HG03045 (cell line): ENCODE data around the gene RAB15.

Experiments used
- ATAC-seq: cut with Tn5 transposase; IDR thresholded peaks from one replicate; pipeline ENCODE4 v1.9.1; 2021; ENCODE audit warnings: mild to moderate bottlenecking, moderate library complexity; ENCODE audit not compliant: unreplicated experiment

Gene RAB15

DNA sequence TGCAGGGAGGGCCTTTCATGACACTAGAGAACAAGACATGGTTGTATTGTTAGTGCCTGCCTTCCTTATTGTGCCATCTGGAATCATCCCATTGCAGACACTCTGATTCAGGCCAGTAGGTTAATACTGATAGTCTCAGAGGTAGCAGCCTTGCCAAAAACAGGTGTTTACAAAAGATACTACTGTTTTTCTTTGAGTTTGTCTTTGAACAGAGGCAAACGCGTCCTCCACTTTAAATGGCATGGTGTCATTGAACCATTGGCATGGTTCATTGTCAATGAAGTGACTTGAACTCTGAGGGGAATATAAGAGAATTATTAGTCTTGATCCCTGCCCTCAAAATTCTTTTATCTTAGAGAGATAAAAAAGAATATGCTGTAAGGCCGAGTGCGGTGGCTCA is 18.8 kb upstream of the RAB15 start:
- ATAC-seq = no peak

- ATAC-seq = no peak
Observed at GRCh38 chr14:64990296-64990695, 18.2 kb upstream of the RAB15 start.

DNA sequence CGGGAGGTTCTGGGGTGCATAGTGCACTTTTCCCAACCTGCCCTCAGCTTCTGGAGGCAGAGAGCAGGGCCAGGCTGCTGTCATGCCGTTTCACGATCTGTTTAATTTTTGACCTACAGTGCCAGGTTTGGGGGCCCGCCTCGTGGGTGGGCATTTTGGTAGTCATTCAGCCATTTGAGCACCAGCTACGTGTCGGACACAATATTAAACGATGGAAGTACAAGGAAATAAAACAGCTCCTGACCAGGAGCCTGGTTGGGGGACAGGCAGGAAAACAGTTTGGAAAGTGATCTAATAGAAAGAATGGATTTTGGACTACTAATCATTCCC is 15.3 kb upstream of the RAB15 start:
- peak; percentile 1 for ATAC-seq

- peak; percentile 96 for ATAC-seq
Observed at GRCh38 chr14:64986648-64987437, 14.7 kb upstream of the RAB15 start, which contains the start of gene FNTB. TSS of gene FNTB (plus strand) at chr14:64986895. CDS start at chr14:64986954, 59 bp downstream.

DNA sequence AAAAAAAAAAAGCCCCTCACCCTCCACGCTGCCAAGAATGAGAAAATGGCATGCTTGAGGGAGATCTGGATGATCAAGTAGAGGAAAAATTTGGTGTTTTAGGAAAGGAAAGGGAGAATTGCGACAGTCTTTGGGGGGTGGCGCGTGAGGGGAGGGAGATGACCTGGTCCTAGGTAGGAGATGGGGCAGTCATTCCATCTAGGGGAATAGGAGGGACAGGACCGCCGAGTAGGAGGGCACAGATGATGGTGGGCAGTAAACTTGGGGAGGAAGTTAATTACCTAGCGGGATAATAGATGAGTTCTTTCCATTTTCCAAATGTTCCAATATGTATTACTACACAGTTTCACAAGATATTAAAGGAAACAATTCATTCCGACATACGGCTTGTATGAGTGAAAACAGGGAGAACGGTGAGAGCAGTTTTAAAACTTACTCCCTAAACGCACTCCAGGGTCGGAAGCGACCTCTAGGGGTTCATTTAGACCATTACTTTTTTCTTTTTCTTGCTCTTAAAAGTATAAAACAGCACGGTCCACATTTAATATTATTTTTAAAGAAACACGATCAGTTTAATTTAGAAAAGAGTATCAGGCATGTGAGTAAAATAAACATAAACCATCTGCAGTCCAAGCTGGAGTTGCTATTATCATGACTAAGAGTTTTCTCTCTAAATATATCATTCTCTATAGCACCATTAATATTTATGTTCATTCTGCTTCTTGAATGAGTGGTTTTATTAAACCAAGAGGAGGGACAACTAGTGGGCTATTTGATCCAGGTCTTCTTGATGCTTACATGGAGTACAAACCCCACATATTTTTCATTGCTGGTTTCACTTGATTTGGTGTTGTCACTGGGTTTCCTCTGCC is 11.5 kb upstream of the RAB15 start:
- no peak for ATAC-seq

- no peak for ATAC-seq
Observed at GRCh38 chr14:64979336-64980074, 7.4 kb upstream of the RAB15 start.

GRCh38 chr14:64974563-64974962 is 2.4 kb upstream of the RAB15 start:
- no peak for ATAC-seq

- no peak for ATAC-seq
Observed at GRCh38 chr14:64973826-64974225, 1.7 kb upstream of the RAB15 start.

DNA sequence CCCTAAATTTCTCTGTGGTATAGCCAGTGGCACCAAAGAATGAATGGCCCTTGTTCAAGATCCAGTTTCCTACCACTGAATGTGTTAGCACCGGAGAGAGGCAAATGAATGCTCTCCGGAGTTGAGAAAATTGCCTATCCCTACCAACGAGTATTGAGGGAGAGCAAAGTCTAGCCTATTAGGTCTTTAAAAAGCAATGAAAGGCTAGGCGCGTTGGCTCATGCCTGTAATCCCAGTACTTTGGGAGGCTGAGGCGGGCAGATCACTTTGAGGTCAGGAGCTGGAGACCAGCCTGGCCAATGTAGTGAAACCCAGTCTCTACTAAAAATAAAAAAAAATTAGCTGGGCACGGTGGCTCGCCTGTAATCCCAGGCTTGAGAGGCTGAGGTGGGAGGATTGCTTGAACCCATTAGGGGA is 898 bp upstream of the RAB15 start:
- ATAC-seq = no peak

- no peak for ATAC-seq
Observed at GRCh38 chr14:64971491-64971942, 619 bp downstream of the RAB15 start.

- ATAC-seq = no peak
Observed at GRCh38 chr14:64970776-64971477, 1.2 kb downstream of the RAB15 start.

DNA sequence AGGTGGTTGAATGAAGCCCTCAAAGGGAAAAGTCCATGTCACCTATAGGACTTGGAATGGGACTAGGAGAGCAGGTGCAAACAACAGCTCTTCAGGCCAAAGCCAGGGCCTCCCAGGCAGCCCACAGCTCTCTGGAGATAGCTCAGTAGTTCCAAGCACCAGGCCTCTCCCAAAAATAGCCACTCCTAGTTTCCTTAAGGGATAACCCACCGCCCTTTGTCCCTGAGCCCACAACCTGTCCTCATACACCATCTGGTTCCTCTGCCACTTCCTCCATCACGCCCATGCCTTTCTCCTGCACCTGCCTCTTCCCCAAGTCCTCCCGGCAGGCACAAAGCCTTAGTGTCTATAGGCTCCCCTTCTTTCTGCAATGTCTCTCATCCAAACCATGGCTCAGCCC is 2.1 kb downstream of the RAB15 start:
- no peak for ATAC-seq

DNA sequence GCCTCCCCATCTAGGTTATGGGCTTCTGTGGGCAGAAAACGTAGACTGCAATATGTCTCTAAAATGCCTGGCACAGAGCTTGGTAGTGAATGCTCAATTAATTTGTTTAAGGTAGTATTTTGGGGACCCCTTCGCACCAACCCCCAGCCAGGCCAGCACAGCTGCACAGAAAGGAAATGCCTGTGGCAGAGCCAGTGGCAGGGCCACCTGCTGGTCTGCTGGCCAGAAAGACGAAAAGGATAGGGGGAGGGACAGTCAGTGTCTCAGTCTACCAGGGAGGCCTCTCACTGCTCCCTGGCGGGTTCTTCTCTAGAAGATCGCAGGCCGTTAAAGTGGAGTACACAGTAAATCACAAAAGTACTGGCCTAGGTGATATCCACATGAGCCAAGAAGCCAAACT is 3.5 kb downstream of the RAB15 start:
- no peak for ATAC-seq

GRCh38 chr14:64968167-64968566 is 4.0 kb downstream of the RAB15 start:
- ATAC-seq = no peak

- no peak for ATAC-seq
Observed at GRCh38 chr14:64966976-64967375, 5.2 kb downstream of the RAB15 start.

DNA sequence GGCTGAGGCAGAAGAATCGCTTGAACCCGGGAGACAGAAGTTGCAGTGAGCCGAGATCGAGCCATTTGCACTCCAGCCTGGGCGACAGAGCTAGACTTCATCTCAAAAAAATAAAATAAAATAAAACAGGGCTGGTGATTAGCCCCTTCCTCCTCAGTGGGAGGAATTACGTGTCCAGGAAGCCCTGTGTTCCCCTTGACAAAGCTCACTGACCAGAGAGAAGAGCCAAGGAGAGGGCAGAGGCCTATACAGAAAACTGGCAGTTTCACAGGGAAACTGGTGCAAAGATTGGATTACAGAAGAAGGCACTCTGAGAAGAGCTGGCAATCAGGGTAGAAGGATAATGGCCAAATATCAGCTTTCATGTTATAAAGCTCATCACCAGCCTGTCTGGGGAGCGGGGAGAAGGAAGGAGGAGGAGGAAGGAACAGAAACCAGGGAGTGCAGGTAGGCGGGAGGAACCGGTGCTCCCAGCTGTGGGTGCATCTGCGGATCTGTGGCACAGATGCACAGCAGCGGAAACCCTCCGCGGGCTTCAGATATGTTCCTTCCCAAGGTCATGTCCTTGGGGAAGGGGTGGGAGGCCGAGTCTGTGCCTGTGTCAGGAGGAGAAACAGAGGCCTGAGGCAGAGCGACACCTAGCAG is 6.7 kb downstream of the RAB15 start:
- ATAC-seq = no peak

- ATAC-seq = no peak
Observed at GRCh38 chr14:64963611-64964010, 8.5 kb downstream of the RAB15 start.

DNA sequence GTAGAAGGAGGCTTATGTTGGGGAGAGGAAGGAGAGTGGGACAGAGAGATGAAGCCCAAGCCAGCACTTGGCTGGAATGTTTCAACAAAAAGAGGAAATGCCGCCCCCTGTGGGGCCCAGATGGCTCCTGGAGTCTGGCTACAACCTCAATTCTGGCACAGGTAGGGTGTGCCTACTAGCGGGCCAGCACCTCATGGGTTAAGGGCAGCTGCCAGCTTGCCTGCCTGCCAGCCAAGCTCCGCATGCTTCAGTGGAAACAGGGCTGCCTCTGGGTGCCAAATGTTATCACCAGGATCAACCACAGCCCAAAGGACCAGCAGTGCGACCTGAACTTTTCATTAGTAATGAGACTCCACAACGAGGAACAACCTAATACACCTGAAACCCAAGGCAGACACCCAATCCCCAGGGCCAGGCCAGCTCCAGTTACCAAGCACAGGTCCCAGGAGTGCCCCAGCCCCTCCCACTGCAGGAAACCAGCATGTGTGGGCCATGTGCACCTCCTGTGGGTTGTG is 11.3 kb downstream of the RAB15 start:
- ATAC-seq = no peak

GRCh38 chr14:64958743-64959142 is 13.4 kb downstream of the RAB15 start:
- no peak for ATAC-seq

DNA sequence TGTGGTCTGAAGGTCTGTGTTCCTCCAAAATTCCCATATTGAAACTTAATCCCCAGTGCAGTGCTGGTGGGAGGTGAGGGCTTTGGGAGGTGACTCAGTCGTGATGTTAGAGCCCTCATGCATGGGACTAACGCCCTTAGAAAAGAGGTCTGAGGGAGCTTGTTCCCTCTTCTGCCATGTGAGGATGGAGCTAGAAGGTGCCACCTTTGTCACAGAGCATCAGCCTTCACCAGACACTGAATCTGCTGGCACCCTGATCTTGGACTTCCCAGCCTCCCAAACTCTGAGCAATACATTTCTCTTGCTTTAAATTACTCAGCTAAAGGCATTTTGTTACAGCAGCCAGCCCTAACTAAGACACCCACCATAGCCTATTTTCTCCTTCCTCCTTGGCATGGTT is 13.9 kb downstream of the RAB15 start:
- no peak for ATAC-seq
